Brain microvascular endothelial cell (primary cell): ENCODE measurements around the gene MIER3.

Experiments
- DNase-seq: peaks from one replicate; pipeline ENCODE4 v3.0.0-alpha.2; 2020
- H3K27ac ChIP-seq: fragments of 250-450 bp; sonication (Bioruptor Pico); 2 replicates; pipeline ENCODE4 v1.5.1; 2020; ENCODE audit warnings: mild to moderate bottlenecking, moderate library complexity
- H3K27me3 ChIP-seq: fragments of 250-450 bp; sonication (Bioruptor Pico); replicated peaks from 2 replicates; pipeline ENCODE4 v1.5.1; 2020; ENCODE audit warnings: mild to moderate bottlenecking
- H3K36me3 ChIP-seq: fragments of 250-450 bp; sonication (Bioruptor Pico); replicated peaks from 2 replicates; pipeline ENCODE4 v1.5.1; 2020; ENCODE audit warnings: mild to moderate bottlenecking
- H3K4me3 ChIP-seq: 2 replicates; pipeline ENCODE4 v1.5.1; 2011; ENCODE audit warnings: low read depth, mild to moderate bottlenecking, control low read depth, low read length, moderate library complexity
- CTCF ChIP-seq: IDR thresholded peaks from 2 replicates; pipeline ENCODE4 v1.5.1; 2011; ENCODE audit warnings: low read depth, mild to moderate bottlenecking, moderate library complexity, low read length, control low read depth, inconsistent platforms; ENCODE audit errors: missing control alignments
- in situ Hi-C: cut with HindIII; loops from 2 replicates; pipeline ENCODE4 v1.10.0; 2017; ENCODE audit warnings: low sequenced_read_pairs, low pct_ligation_motif_present

Gene MIER3

GRCh38 chr5:56954262-56954661 lies 2.3 kb upstream of the MIER3 start:
- no peak for TF ChIP-seq CTCF
- H3K36me3 ChIP-seq: no peaks in the 10 kb centered on the region
- H3K27ac ChIP-seq: no peak overlapping the region
- in situ Hi-C loops: no loop called here
- H3K4me3 ChIP-seq: no peak overlapping the region
- peaks cover 6% of the 10 kb centered on the region for H3K27me3 ChIP-seq
- DNase-seq: no peak

- peak overlapping the region; percentile 63 for H3K27ac ChIP-seq
- in situ Hi-C loops: no loop called here
- TF ChIP-seq CTCF: no peak
These were observed 587 bp downstream of the MIER3 start for GRCh38 chr5:56951126-56951945.

GRCh38 chr5:56950626-56951125 lies 1.2 kb downstream of the MIER3 start:
- H3K27me3 ChIP-seq: peaks cover 4% of the 10 kb centered on the region
- no peaks in the 10 kb centered on the region for H3K36me3 ChIP-seq
- peak; percentile 59 for DNase-seq
- TF ChIP-seq CTCF: no peak
- in situ Hi-C loops: no loop called here
- H3K4me3 ChIP-seq: peak overlapping the region; percentile 77
- no peak overlapping the region for H3K27ac ChIP-seq

More at GRCh38 chr5:56951126-56951945, 587 bp downstream of the MIER3 start:
- no peak for DNase-seq
- Histone ChIP-seq H3K4me3 (peak overlapping the region; percentile 77), H3K36me3 (no peaks in the 10 kb centered on the region), H3K27me3 (peaks cover 4% of the 10 kb centered on the region)

- no peak for DNase-seq
- Histone ChIP-seq H3K4me3 (no peak overlapping the region), H3K36me3 (peaks cover 13% of the 10 kb centered on the region), H3K27ac (no peak overlapping the region), H3K27me3 (no peaks in the 10 kb centered on the region)
- TF ChIP-seq CTCF: no peak
- in situ Hi-C loops: no loop called here
These were observed 4.9 kb downstream of the MIER3 start for GRCh38 chr5:56947052-56947451.

GRCh38 chr5:56941981-56942380 lies 9.9 kb downstream of the MIER3 start:
- Histone ChIP-seq H3K4me3 (no peak overlapping the region), H3K36me3 (peaks cover 40% of the 10 kb centered on the region), H3K27me3 (no peaks in the 10 kb centered on the region), H3K27ac (no peak overlapping the region)
- DNase-seq: no peak
- in situ Hi-C loops: no loop called here
- TF ChIP-seq CTCF: no peak
